Measurements from ENCODE around the gene WSCD2.
A peak's percentile ranks its signal among the peaks of the same experiment; 100 is the strongest.

WSCD2 gene

DNA sequence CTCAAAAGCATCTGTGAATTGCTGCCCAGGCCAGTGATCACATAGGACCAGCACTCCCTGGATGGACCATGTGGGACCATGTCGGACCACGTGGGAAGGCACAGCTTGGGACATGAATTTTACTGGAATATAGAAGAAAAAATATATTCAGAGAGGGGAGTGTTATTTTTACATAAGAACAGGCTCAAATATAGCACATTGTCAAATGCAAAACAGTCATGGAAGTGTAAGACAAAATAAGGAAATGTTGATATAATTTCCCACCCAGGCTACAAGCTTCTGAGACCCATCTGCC, 141.7 kb downstream of the WSCD2 start:
- DNase-seq: no peak

DNA sequence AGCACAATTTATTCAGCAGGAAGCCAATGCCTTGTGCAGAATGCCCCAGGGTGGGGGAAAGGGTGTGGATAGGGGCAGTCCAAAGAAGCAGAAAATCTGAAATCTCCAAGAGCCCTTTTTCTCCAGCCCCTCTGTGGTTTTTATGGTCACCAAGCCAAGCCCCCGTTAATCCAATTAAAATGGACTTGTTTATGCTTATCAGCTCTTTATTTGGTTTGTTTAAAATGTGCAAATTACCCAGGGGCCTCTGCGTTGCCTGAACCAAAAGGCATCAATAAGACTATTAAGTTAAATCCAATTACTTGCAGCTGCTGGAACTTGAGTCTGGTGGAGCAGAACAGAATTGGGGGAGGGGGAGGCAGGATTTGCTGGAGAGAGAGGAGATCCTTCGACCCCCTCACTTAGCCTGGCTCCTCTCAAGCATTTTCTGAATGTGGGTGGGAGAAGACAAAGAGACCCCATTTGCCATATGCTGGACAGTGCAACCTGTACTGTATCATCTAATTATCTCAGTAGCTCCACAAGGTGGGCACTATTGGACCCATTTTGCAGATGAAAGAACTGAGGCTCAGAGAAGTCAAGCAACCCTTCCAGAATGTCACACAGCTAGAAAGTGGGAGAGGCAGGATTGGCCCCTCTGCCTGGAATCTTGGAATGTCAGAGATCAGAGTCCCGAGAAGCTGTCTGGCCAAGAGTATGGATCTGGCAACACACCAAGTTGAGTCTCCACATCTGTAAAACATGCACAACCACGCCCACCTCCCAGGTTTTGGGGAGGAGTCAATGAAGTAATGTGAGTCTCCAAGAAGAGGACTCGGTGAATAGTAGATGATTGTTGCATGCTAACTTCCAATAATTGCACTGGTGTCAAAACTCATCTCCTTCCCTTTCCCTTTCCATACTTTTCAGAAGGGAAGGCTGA, 143.1 kb downstream of the WSCD2 start:
- no peak for DNase-seq

DNA sequence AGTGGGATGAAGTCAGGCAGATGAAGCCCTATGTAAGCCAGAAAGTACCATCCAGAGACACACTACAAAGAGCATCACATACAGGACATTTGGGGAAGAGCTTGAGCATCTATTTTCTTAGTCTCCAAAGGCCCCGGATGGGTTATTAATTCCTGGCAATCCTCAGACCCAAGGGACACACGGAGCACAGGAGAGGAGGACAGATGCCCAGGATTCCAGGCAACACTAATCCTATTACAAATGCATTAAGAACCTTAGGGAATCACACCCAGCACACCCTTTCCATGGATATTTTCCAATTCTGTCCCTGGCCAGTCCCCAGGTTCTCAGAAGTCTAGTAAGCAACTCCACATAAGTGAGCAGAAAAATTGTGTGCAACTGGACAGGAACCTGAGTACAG, 144.1 kb downstream of the WSCD2 start:
- no peak for DNase-seq

DNA sequence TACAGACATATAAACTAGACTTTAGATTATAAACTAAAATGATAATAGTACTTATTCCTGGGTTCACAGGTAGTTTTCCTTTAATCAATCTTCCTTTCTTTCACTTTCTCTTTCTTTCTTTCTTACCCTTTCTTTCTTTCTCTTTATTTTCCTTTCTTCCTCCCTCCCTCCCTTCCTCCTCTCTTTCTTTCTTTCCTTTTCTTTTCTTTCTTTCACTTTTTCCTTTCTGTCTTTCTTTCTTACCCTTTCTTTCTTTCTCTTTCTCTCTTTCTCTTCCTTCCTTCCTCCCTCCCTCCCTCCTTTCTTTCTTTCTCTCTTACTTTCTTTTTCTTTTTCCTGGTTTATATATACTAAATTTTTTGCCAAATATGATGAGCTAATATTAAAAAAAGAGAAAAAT, 148.5 kb downstream of the WSCD2 start:
- DNase-seq: no peak

DNA sequence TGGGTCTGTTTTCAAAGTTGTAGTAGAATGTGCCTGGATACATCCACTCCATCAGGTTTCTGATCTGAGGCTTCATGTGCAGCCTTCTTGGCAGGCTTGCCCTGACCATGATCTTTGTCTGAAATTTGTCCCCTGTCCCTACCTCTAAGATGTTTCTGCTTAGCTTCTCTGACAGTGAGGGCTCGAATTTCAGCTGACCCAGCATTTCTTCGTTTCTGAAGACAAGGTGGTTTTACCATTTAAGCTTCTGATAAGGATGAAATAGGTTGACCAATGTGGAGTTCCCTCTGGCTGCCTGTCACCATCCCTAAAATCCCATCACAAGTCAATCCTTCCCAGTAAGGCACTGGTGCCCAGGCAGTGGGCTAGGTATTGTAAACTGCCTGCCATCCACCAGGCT, 153.1 kb downstream of the WSCD2 start:
- DNase-seq: no peak

DNA sequence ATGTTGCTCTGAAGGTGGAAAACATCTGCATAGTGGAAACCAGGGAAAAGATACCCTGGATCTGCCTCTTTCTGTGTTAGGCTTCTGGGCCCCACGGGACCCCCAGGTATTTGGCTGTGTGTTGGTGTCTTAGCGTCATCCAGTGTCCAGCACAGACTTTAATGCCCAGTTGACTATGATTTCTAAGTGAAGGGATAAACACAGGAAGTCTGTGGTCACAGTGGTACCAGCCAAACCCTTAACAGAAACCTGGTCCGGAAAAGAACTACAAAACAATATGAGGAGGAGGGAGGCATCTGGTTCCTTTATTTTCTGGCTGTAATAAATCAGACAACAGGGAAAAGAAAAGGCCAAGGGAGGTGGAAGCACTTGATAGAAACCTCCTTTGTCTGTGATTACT, 153.6 kb downstream of the WSCD2 start:
- no peak for DNase-seq

DNA sequence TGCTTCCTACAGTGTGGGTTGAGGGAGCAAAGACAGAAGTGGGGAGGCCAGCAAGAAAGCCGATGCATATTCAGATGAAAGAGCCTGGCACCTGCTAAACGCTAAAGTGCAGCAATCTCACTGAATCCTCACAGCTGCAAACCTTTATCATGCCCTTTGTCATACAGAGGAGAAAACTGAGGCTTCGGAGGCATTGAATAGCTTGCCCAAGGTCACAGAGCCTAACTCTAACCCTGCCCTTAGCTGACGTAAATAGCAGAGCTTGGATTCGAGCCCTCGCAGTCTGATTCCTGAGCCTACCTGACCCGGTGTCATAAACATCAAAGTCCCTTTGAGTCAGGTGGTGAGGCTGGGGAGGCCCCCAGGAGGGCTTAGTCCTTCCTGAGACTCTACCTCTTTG, 155.1 kb downstream of the WSCD2 start:
- DNase-seq: no peak

DNA sequence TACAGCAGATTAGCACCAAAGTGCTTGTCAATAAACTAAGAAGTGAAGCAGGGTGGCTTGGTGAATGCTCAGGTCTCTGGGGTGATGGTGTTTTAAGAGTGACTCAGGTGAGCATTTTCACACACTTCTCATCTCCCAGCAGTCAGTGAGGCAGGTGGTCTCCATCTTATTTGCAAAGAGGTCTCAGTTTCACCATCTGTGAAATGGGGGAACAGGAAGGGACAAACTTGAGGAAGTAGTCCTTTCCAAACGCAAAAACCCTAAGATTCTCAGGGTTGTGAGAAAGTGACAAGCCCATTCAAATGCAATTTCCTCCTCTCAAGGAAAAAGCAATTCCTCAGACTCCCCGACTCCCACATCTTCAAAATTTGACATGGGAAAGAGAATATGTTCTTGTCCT, 155.9 kb downstream of the WSCD2 start:
- DNase-seq: no peak

DNA sequence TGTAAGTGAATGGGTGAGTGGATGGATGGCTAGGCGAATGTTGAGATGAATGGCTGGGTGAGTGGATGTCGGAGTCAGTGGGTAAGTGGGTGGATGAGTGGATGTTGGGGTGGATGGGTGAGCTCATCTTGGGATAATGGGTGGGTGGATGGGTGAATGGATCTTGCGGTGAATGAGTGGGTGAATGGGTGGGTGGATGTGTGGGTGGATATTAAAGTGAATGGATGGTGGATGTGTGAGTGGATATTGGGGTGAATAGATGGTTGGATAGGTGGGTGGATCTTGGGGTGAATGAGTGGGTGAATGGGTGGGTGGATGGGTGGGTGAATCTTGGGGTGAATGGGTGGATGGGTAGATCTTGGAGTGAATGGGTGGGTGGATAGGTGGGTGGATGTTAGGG, 158.1 kb downstream of the WSCD2 start:
- DNase-seq: no peak

DNA sequence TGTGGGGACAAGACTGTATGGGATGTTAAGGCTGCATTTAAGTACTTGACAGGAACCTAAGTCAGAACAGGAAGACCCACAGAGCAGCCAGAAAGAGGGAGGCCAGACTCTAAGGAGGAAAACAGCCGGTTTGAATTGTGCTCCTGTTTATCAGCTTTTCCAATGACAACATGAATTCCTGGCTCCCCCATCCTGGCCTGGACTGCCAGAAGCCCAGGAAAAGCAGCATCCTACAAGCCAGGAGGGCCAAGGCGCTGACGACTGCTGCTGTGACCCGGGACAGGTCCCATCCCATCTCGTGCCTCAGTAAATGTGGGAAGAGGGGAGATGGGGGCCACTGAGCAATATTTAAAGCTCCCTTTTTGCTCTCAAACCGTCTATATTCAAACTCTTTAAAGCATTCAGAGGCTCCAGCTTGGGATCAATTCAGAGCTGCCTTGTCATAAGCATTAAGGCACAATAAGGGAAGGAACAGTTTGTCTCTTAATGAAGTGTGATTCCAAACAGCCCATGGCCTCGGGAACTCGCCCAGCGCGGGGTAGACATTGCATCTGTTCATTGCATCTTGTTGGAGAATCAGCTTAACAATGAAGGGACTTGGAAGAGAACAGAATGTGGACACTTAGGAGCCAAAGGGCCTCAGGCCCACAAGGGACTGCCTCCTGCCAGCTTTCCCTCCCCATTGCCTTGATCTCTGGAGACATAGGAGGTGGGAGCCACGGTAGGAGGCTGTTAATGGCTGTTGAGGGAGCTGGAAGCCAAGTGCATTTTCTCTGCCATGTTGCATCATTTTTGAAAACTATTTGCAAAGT, 160.5 kb downstream of the WSCD2 start:
- no peak for DNase-seq

DNA sequence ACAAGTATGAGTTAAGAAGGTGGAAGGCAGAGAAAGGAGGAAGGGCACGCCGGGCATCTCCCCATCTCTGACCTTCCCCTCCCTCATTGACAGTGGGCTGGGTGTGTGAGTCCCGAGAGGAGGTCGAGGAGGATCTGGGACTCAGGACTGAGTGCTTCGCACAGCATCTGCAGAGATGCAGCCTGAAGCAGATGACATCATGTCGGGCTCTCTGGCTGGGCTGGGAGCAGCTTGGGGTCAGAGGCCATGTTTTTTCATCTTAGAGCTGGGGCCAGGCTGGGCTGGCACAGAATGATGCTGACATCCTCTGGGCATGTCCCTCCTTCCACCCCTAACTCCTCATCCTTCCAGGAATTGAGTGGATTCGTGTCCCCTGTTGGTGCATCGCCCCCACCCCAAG, 166.6 kb downstream of the WSCD2 start:
- DNase-seq: no peak

DNA sequence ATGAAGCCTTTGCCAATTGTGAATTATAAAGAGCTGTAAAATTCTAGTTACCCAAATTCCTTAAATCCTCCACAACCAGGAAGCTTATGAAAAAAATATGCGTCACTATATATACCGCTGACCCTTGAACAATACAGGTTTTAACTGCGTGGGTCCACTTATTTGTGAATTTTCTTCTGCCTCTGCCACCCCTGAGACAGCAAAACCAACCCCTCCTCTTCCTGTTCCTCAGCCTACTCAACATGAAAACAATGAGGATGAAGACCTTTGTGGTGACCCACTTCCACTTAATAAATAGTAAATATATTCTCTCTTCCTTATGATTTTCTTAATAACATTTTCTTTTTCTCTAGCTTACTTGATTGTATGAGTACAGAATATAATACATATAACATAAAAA, 167.9 kb downstream of the WSCD2 start:
- DNase-seq: no peak

DNA sequence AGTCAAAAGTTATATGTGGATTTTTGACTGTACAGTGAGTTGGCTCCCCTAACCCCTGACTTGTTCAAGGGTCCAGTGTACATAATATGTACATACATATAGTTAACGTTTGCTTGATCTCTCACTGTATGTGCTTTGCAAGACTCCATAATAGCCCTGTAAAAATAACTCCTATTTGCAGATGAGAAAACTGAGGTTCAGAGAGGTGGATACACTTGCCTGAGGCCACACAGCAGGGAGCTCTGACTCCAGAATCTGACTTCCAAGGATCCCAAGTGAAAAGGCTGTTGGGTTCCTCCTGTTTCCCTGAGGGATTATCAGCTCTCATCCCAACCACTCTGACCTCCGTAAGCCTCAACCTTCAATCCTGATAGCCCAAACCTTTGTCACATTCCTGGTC, 168.3 kb downstream of the WSCD2 start:
- DNase-seq: no peak

DNA sequence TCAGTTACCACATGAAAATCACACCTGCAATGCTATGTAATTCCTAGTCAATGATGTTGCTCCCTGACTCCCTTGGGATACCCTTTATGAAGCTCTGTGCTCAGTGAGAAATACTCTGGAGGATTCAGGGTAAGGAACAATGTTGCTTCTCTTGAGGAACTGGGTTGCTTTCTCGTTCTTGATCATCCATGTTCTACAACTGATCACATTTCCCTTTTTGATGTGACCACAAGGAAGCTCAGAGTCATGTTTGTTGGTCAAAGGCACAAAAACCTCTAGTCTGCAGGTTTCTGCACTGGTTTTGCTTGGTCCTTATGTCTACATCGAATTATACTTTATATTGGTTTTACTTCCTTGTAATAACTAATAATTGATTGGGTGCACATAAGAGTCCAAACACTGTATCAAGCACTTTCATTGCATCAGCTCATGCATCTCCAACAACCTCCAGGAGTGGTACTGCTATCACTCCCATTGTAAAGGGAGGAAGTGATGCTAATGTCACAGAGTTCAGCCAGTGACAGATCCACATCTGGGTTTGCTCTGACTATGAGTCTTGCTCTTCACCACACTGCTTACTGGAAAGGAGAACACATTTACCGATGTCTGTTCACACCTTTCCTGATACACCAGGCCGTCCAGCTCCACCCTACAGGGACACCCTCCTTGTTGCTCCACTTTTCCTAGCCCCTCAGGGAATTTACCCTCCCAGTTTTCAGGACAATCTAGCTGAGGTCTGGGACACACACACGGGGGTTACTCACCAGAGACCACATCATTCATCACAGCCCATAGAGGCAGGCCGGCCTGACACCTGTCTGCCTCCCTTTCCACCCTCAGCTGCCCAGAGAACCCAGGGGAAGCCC, 169.0 kb downstream of the WSCD2 start:
- DNase-seq: peak; percentile 37

DNA sequence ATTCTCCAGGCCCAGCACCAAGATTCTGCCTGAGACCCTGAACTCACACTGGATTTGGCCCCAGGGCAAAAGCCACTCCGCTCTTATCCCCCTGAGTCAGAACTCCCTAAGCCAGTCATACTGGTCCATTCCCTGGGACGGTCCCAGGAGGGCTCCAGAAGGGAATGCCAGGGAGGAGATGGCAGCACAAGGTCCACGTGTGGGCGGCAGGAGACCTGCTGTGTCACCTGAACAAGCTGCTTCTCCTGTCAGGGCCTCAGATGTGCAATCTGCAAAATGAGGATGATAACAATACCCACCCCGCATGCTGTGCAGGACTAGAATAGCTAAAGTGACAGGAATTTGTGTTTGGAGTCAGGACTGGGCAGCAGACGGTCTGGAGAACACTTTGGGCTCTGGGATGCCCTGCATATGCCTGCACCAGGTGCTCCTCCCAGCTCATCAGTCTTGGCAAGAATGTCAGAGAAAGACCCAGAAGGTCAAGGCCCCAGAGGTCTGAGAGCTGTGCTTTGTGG, 169.7 kb downstream of the WSCD2 start:
- no peak for DNase-seq

DNA sequence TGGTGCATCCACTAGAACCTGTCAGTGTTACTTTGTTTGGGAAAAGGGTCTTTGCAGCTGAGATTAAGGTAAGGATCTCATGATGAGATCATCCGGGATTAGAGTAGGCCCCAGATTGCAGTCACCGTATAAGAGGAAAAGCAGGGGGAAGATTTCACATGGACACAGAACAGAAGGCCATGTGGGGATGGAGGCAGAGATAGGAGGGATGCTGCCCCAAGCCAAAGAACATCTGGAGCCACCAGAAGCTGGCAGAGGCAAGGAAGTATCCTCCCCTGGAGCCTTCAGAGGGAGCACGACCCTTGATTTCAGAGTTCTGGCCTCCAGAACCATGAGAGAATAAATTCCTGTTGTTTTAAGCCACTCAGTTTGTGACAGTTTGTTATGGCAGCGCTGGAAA, 170.4 kb downstream of the WSCD2 start:
- DNase-seq: no peak
